Thymus (tissue), 11 donors: Measurements from ENCODE around the gene DYRK1B. TPM values are rescaled to one million over a fixed set of nuclear protein-coding genes. Genes with fewer than 3 reads are reported as not detected.

ENCODE experiments used
- DNase-seq, 9 donors: peaks; one replicate each; pipeline ENCODE4 v3.0.0-alpha.2; 2013; ENCODE audit warnings: low spot score in 9 of 9, low read depth in 6 of 9, missing footprints in 1 of 9
- H3K27ac ChIP-seq, 2 donors: one replicate each; pipeline ENCODE4 v1.5.1; 2013; ENCODE audit warnings: control low read depth in 1 of 2, low read depth in 1 of 2, low read length in 1 of 2, mild to moderate bottlenecking in 1 of 2, moderate library complexity in 1 of 2
- H3K27me3 ChIP-seq, 2 donors: one replicate each; pipeline ENCODE4 v1.5.1; 2013; ENCODE audit warnings: low read length in 1 of 2; ENCODE audit not compliant: control insufficient read depth in 2 of 2, insufficient read depth in 1 of 2
- H3K36me3 ChIP-seq, 2 donors: one replicate each; pipeline ENCODE4 v1.5.1; 2013; ENCODE audit warnings: low read length in 1 of 2, mild to moderate bottlenecking in 1 of 2, moderate library complexity in 1 of 2; ENCODE audit not compliant: control insufficient read depth in 2 of 2, insufficient read depth in 2 of 2
- H3K4me1 ChIP-seq, 2 donors: one replicate each; pipeline ENCODE4 v1.5.1; 2013; ENCODE audit warnings: low read length in 2 of 2; ENCODE audit not compliant: control insufficient read depth in 2 of 2, insufficient read depth in 2 of 2
- H3K4me3 ChIP-seq, 2 donors: one replicate each; pipeline ENCODE4 v1.5.1; 2013; ENCODE audit warnings: low read length in 2 of 2, control low read depth in 1 of 2, mild to moderate bottlenecking in 1 of 2
- H3K9me3 ChIP-seq, 2 donors: one replicate each; pipeline ENCODE4 v1.5.1; 2013; ENCODE audit warnings: low read length in 1 of 2, mild to moderate bottlenecking in 1 of 2; ENCODE audit not compliant: control insufficient read depth in 2 of 2, insufficient read depth in 1 of 2
- WGBS: extraction: QIAGEN DNeasy Blood & Tissue Kit; methylation state at CpG from one replicate; pipeline ENCODE4 v1.1.7; 2013; 5-methylcytosine and 5-hydroxymethylcytosine counted together
- polyA plus RNA-seq: library from polyadenylated mRNA; stranded (reverse); fragments of 200-250 nt; gene quantifications from one replicate; pipeline ENCODE4 v1.2.3, GENCODE V29; 2013
- total RNA-seq: library from RNA; stranded (reverse); fragments of 120-200 nt; gene quantifications from one replicate; pipeline ENCODE4 v1.2.4, GENCODE V29; 2013
- donor health status: healthy.

The DYRK1B gene
- total and polyA plus RNA-seq, 2 donors = 6.7 to 19.0 TPM

DNA sequence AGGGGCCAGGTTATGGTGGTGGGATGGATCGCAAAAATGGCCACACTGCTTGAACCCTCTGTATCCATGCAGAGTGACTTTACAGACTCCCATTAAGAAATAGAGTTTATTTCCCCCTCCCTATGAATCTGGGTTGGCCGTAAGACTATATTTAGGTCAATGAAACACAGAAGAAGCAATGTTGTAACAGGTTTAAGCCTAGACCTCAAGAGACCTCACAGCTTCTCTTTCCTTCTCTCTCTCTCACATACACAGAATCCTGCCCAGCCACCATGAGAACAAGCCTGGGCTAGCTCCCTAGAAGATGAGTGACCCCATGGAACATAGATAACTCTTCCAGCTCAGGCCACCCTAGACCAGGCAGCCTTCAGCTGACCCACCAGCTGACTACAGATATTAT is 33.2 kb upstream of the DYRK1B start:
- no peak for DNase-seq
- no peak overlapping the region for H3K4me3 ChIP-seq
- H3K27ac ChIP-seq = no peak overlapping the region
- no peaks in the 10 kb centered on the region for H3K27me3 ChIP-seq
- WGBS = 97% methylated on average over 2 of the region's 2 CpGs
- no peaks in the 10 kb centered on the region for H3K36me3 ChIP-seq
- H3K4me1 ChIP-seq = no peaks in the 10 kb centered on the region
- peaks cover 0 to 5% of the 10 kb centered on the region in 2 donors for H3K9me3 ChIP-seq

DNA sequence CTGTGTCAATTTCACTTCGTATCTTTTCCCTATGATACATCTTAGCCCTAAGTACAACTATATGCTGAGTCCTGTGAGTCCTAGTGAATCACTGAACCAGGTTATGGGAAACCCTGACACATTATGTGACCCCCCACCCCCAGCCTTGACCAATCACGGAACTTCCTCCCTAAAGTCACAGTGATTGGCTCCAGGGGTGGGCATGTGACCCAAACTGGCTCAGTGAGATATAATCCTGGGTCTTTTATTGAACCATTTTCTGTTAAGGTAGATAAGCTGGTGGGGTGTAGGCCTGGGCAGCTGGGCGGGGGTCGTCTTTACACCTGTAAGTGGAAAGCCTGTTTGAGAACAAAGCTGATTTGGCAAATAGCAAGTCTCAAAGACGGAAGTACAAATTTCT is 32.0 kb upstream of the DYRK1B start:
- H3K27me3 ChIP-seq = no peaks in the 10 kb centered on the region
- DNase-seq = no peak
- no peaks in the 10 kb centered on the region for H3K4me1 ChIP-seq
- WGBS = 92% methylated on average over 5 of the region's 5 CpGs
- H3K4me3 ChIP-seq = no peak overlapping the region
- H3K9me3 ChIP-seq = peaks cover 0 to 5% of the 10 kb centered on the region in 2 donors
- H3K36me3 ChIP-seq = no peaks in the 10 kb centered on the region
- no peak overlapping the region for H3K27ac ChIP-seq

DNA sequence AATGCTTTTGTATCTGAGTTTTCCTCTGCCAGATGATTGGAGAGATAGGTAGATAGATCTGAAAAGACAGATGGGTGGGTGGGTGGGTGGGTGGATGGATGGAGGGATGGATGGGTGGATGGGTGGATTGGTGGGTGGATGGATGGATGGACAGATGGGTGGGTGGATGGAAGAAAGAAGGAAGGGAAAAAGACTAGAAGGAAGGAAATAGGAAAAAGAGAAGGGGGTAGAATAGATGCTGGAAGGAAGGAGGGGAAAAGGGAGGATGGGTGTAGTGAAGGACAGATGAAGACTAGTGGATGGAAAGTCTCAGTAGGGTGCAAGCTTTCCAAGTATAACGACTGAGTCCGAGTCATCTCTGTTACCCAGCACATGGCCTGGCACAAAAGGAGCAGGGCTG is 31.2 kb upstream of the DYRK1B start:
- no peaks in the 10 kb centered on the region for H3K36me3 ChIP-seq
- WGBS = 98% methylated on average over 2 of the region's 2 CpGs

DNA sequence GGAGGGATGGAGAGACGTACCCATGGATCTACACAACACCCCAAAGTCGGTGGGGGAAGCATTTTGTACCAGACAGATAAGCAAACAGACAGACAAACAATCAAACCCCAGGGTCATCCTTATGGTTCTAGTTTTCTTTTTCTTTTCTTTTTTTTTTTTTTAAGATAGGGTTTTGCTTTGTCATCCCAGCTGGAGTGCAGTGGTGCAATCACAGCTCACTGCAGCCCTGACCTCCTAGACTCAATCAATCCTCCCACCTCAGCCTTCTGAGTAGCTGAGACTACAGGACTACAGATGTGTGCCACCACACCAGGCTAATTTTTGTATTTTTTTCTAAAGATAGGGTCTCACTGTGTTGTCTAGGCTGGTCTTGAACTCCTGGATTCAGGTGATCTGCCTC is 30.2 kb upstream of the DYRK1B start:
- WGBS = 85% methylated on average over 2 of the region's 2 CpGs
- H3K4me3 ChIP-seq = no peak overlapping the region
- H3K4me1 ChIP-seq = no peaks in the 10 kb centered on the region
- DNase-seq = no peak
- peaks cover 0 to 5% of the 10 kb centered on the region in 2 donors for H3K9me3 ChIP-seq
- H3K36me3 ChIP-seq = no peaks in the 10 kb centered on the region
- no peak overlapping the region for H3K27ac ChIP-seq
- no peaks in the 10 kb centered on the region for H3K27me3 ChIP-seq

More for the DNA sequence above, 31.2 kb upstream of the DYRK1B start:
- H3K27ac ChIP-seq = no peak overlapping the region
- peaks cover 0 to 5% of the 10 kb centered on the region in 2 donors for H3K9me3 ChIP-seq
- H3K4me1 ChIP-seq = no peaks in the 10 kb centered on the region
- no peak for DNase-seq
- no peak overlapping the region for H3K4me3 ChIP-seq
- H3K27me3 ChIP-seq = no peaks in the 10 kb centered on the region

DNA sequence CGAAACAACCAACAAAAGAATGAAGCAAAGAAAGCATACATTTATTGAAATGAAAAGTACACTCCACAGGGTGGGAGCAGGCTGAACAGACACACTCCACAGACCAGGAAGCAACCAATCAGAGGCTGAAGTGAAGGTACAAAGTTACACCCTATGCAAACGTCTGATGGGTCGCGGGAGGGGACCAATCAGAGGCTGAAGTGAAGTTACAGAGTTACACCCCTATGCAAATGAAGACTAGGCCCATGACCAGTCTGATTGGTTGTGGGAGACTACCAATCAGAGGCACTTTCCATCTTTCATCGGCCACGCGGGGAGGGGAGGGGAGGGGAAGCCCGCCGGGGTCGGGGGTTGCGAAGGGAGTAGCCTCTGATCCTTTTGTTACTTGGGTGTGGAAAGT is 24.6 kb upstream of the DYRK1B start:
- H3K4me3 ChIP-seq = no peak overlapping the region
- WGBS = 81% methylated on average over 11 of the region's 11 CpGs
- no peaks in the 10 kb centered on the region for H3K36me3 ChIP-seq
- no peaks in the 10 kb centered on the region for H3K9me3 ChIP-seq
- no peaks in the 10 kb centered on the region for H3K27me3 ChIP-seq
- H3K4me1 ChIP-seq = no peaks in the 10 kb centered on the region
- H3K27ac ChIP-seq = no peak overlapping the region
- DNase-seq = no peak

DNA sequence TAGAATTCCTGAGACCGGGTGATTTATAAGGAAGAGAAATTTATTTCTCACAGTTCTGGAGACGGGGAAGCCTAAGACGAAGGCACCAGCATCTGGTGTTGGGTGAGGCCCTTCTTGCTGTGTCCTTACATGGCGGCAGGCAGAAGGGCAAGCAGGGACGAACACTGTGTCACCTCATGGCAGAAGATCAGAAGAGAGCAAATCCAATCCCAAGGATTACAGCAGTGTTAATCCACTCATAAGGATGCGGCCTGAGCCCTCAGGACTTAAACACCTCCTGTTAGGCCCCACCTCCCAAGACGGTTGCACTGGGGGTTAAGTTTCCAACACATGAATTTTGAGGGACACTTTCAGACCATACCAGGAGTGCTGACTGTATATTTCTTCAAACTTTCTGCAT is 18.9 kb upstream of the DYRK1B start:
- H3K9me3 ChIP-seq = no peaks in the 10 kb centered on the region
- WGBS = 97% methylated on average over 7 of the region's 7 CpGs

DNA sequence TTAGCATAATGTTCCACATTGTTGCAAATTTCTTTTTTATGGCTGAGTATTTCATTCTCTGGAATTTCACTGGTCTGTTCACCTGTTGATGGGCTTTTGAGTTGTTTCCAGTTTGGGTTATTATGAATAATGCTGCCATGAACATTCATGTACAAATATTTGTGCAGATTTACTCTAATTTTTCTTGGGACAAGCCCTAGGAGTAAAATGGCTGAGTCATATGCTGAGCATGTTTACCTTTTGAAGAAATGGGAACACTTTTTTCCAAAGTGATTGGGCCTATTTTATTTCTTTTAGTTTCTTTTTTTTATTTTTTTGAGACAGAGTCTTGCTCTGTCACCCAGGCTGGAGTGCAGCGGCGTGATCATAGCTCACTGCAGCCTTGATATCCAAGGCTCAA is 16.9 kb upstream of the DYRK1B start:
- no peaks in the 10 kb centered on the region for H3K9me3 ChIP-seq
- no peak overlapping the region for H3K27ac ChIP-seq
- no peak overlapping the region for H3K4me3 ChIP-seq
- H3K4me1 ChIP-seq = peaks cover 6 to 9% of the 10 kb centered on the region in 2 donors
- 98% methylated on average over 2 of the region's 2 CpGs for WGBS
- H3K27me3 ChIP-seq = no peaks in the 10 kb centered on the region
- H3K36me3 ChIP-seq = no peaks in the 10 kb centered on the region
- no peak for DNase-seq

More for the DNA sequence above, 18.9 kb upstream of the DYRK1B start:
- H3K36me3 ChIP-seq = no peaks in the 10 kb centered on the region
- no peak for DNase-seq
- no peak overlapping the region for H3K4me3 ChIP-seq
- no peaks in the 10 kb centered on the region for H3K4me1 ChIP-seq
- no peaks in the 10 kb centered on the region for H3K27me3 ChIP-seq
- no peak overlapping the region for H3K27ac ChIP-seq

DNA sequence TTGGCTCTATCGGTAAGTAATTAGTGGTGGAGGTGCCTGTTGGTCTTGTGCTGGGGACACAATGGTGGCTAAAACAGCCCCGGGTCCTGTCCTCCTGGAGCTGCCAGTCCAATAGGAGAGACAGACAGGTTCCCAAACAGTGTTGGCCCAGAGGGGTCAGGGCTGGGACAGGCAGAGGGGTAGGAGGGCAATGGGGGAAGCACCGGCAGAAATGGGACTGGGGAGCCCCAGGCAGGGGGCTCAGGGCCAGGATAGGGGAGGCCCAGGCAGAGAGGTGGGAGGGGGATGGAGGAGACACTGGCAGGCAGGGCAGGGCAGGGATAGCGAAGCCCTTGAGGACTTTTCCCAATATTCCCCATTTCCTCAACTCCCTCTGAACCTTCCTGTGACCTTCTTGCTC is 14.4 kb upstream of the DYRK1B start:
- Histone ChIP-seq H3K9me3 (no peaks in the 10 kb centered on the region), H3K36me3 (no peaks in the 10 kb centered on the region), H3K27me3 (no peaks in the 10 kb centered on the region), H3K27ac (no peak overlapping the region), H3K4me3 (no peak overlapping the region), H3K4me1 (peaks cover 18 to 27% of the 10 kb centered on the region in 2 donors)
- DNase-seq = no peak
- WGBS = 97% methylated on average over 4 of the region's 4 CpGs

DNA sequence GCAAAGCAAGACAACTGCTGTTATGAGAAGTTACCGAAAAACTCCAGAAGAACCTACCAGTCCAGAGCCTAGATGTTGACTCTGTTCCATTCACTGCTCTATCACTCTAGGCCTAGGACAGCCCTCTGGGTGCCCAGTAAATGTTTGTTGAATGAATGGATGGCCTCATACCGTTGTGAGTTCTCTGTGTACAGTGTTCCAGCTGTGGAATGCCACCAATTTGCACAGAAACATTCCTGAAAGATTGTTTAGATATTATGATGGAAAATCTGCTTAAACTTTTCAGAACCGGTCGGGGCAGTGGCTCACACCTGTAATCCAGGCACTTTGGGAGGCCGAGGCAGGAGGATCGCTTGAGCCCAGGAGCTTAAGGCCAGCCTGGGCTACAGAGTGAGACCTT is 13.6 kb upstream of the DYRK1B start:
- 98% methylated on average over 6 of the region's 6 CpGs for WGBS
- Histone ChIP-seq H3K4me1 (peaks cover 18 to 27% of the 10 kb centered on the region in 2 donors), H3K4me3 (no peak overlapping the region), H3K36me3 (no peaks in the 10 kb centered on the region), H3K27me3 (no peaks in the 10 kb centered on the region), H3K27ac (no peak overlapping the region), H3K9me3 (no peaks in the 10 kb centered on the region)
- no peak for DNase-seq
